GM12878 (cell line): ENCODE measurements around the gene MGST3. TPM values are rescaled to one million over a fixed set of nuclear protein-coding genes. Genes with fewer than 3 reads are reported as not detected.

Experiments
- ATAC-seq: fragments of 200-7000 bp; cut with Tn5 transposase; 3 replicates; pipeline ENCODE4 v1.9.1; 2020; ENCODE audit warnings: mild to moderate bottlenecking, moderate library complexity
- BruUV-seq: library from RNA; stranded (reverse); fragments of 400-500 nt; replicated peaks from 2 replicates; lab custom pipeline; 2021; lab: Mats Ljungman, UMichigan
- CTCF ChIA-PET: fragments of 300-600 bp; sonication (Branson Sonifier 250); formaldehyde crosslinking; extraction: SDS; loops from one replicate; lab custom pipeline; 2021; ENCODE audit warnings: inconsistent platforms; lab: Yijun Ruan, JAX
- POLR2A ChIA-PET: fragments of 350-600 bp; formaldehyde crosslinking; extraction: SDS; loops from one replicate; lab custom pipeline; 2021; ENCODE audit warnings: inconsistent platforms; lab: Charles Lee
- RAD21 ChIA-PET: fragments of 300-600 bp; sonication (Branson Sonifier 250); formaldehyde crosslinking; loops from one replicate; lab custom pipeline; 2023; ENCODE audit warnings: antibody characterized with exemption; ENCODE audit not compliant: unreplicated experiment; lab: Charles Lee
- SMC1A ChIA-PET: fragments of 300-600 bp; sonication (Branson Sonifier 250); formaldehyde crosslinking; loops from one replicate; lab custom pipeline; 2023; ENCODE audit not compliant: unreplicated experiment, uncharacterized antibody; lab: Charles Lee
- DNase-seq: peaks from one replicate; pipeline ENCODE4 v3.0.0-alpha.2; 2011; ENCODE audit warnings: low read depth, low spot score
- FAIRE-seq: peaks from 3 replicates; lab custom pipeline; 2011; peaks lifted over from hg19 to GRCh38; lab: Jason Lieb, UNC
- H2AFZ ChIP-seq: 2 replicates; pipeline ENCODE4 v1.6.0; 2011; ENCODE audit warnings: low read depth, low read length, control low read depth; ENCODE audit not compliant: control insufficient read depth
- H3K27ac ChIP-seq: 2 replicates; pipeline ENCODE4 v1.5.1; 2011; ENCODE audit warnings: control low read depth; ENCODE audit not compliant: control insufficient read depth, insufficient read depth
- H3K27me3 ChIP-seq, 2 experiments: replicated peaks in 1 of 2; 2 replicates each; pipeline versions ENCODE4 v1.6.0 to v1.6.1; 2011; ENCODE audit warnings: low read length in 1 of 2; ENCODE audit not compliant: control insufficient read depth in 2 of 2, insufficient read depth in 2 of 2
- H3K36me3 ChIP-seq, 2 experiments: 2 replicates each; pipeline ENCODE4 v1.5.1; 2011; ENCODE audit warnings: low read length in 1 of 2; ENCODE audit not compliant: control insufficient read depth in 2 of 2, insufficient read depth in 2 of 2
- H3K4me1 ChIP-seq: 2 replicates; pipeline ENCODE4 v1.6.1; 2011; ENCODE audit warnings: mild to moderate bottlenecking, low read length, moderate library complexity, mixed read lengths; ENCODE audit not compliant: control insufficient read depth, insufficient read depth
- H3K4me2 ChIP-seq: 2 replicates; pipeline ENCODE4 v1.6.0; 2011; ENCODE audit warnings: control low read depth; ENCODE audit not compliant: control insufficient read depth, insufficient read depth
- H3K4me3 ChIP-seq: fragments of 200-600 bp; sonication (generic); 2 replicates; pipeline ENCODE4 v1.5.1; 2016
- H3K79me2 ChIP-seq: 2 replicates; pipeline ENCODE4 v1.6.0; 2011; ENCODE audit warnings: low read length; ENCODE audit not compliant: control insufficient read depth, insufficient read depth
- H3K9ac ChIP-seq: 2 replicates; pipeline ENCODE4 v1.8.0; 2011; ENCODE audit warnings: low read length, control low read depth, mixed read lengths; ENCODE audit not compliant: control insufficient read depth, insufficient read depth
- H3K9me3 ChIP-seq: replicated peaks from 3 replicates; pipeline ENCODE4 v1.5.1; 2011; ENCODE audit warnings: mild to moderate bottlenecking, low read length; ENCODE audit not compliant: control insufficient read depth, insufficient read depth
- H4K20me1 ChIP-seq: 2 replicates; pipeline ENCODE4 v1.6.0; 2011; ENCODE audit not compliant: control insufficient read depth, insufficient read depth
- ASH2L ChIP-seq: fragments of 300-600, 200-600 bp; sonication (generic); IDR thresholded peaks from 2 replicates; pipeline ENCODE4 v1.6.1; 2017; ENCODE audit warnings: low read depth, mild to moderate bottlenecking, borderline replicate concordance
- BCL3 ChIP-seq: IDR thresholded peaks from 2 replicates; pipeline ENCODE4 v1.6.1; 2011; ENCODE audit warnings: borderline replicate concordance, low read depth, mild to moderate bottlenecking, moderate library complexity, low read length; ENCODE audit not compliant: insufficient read depth, poor library complexity, severe bottlenecking
- CHD4 ChIP-seq: fragments of 200-600 bp; sonication (generic); IDR thresholded peaks from 2 replicates; pipeline ENCODE4 v1.6.1; 2016; ENCODE audit warnings: mild to moderate bottlenecking
- CTCF ChIP-seq, 3 experiments: IDR thresholded peaks in 2 of 3; conservative IDR thresholded peaks in 1 of 3; 2 replicates each; pipeline ENCODE4 v1.5.1; 2011; ENCODE audit warnings: low read depth in 3 of 3, low read length in 3 of 3, mild to moderate bottlenecking in 3 of 3, control low read depth in 2 of 3, moderate library complexity in 2 of 3, inconsistent platforms in 1 of 3, mixed read lengths in 1 of 3; ENCODE audit not compliant: control insufficient read depth in 2 of 3, insufficient read depth in 1 of 3; ENCODE audit errors: extremely low read depth in 1 of 3
- DPF2 ChIP-seq: fragments of 450-650 bp; IDR thresholded peaks from 2 replicates; pipeline ENCODE4 v1.6.1; 2017; ENCODE audit warnings: mild to moderate bottlenecking
- EP300 ChIP-seq, 2 experiments: fragments of 150-350 bp in 1 of 2; IDR thresholded peaks; 2 replicates each; pipeline ENCODE4 v1.6.1; 2011 to 2012; ENCODE audit warnings: low read depth in 2 of 2, low read length in 2 of 2, borderline replicate concordance in 1 of 2, improper control_type of control experiment in 1 of 2, inconsistent platforms in 1 of 2; ENCODE audit not compliant: control insufficient read depth in 1 of 2
- ETV6 ChIP-seq, 2 experiments: fragments of 450-650 bp in 1 of 2; IDR thresholded peaks in 1 of 2; conservative IDR thresholded peaks in 1 of 2; 2 replicates each; pipeline ENCODE4 v1.6.1; 2014; ENCODE audit warnings: antibody characterized with exemption in 1 of 2, borderline replicate concordance in 1 of 2, low read depth in 1 of 2, mild to moderate bottlenecking in 1 of 2, moderate library complexity in 1 of 2
- HDGF ChIP-seq: fragments of 450-650 bp; IDR thresholded peaks from 2 replicates; pipeline ENCODE4 v1.6.1; 2016; ENCODE audit warnings: antibody characterized with exemption
- MTA3 ChIP-seq: IDR thresholded peaks from 2 replicates; pipeline ENCODE4 v1.6.1; 2012; ENCODE audit warnings: low read length, inconsistent platforms, borderline replicate concordance
- MXI1 ChIP-seq: fragments of 150-350 bp; IDR thresholded peaks from 2 replicates; pipeline ENCODE4 v1.6.1; 2011; ENCODE audit warnings: low read depth, mild to moderate bottlenecking, inconsistent platforms, low read length, improper control_type of control experiment
- MYC ChIP-seq: IDR thresholded peaks from 2 replicates; pipeline ENCODE4 v1.6.1; 2011; ENCODE audit warnings: mild to moderate bottlenecking, low read length, moderate library complexity, inconsistent platforms; ENCODE audit not compliant: insufficient read depth, insufficient replicate concordance, insufficient read length, severe bottlenecking
- NBN ChIP-seq: fragments of 450-650 bp; IDR thresholded peaks from 2 replicates; pipeline ENCODE4 v1.6.1; 2016
- NFYA ChIP-seq: IDR thresholded peaks from 2 replicates; pipeline ENCODE4 v1.6.1; 2011; ENCODE audit warnings: low read depth, mild to moderate bottlenecking, low read length, improper control_type of control experiment, borderline replicate concordance
- RAD21 ChIP-seq: IDR thresholded peaks from 2 replicates; pipeline ENCODE4 v1.6.1; 2011; ENCODE audit warnings: mild to moderate bottlenecking, low read depth, low read length, moderate library complexity; ENCODE audit not compliant: insufficient read depth
- SMAD1 ChIP-seq: fragments of 450-650 bp; IDR thresholded peaks from 2 replicates; pipeline ENCODE4 v1.6.1; 2018; ENCODE audit warnings: mild to moderate bottlenecking, low read depth; ENCODE audit not compliant: partially characterized antibody
- YY1 ChIP-seq: IDR thresholded peaks from 2 replicates; pipeline ENCODE4 v1.6.1; 2011; ENCODE audit warnings: low read depth, mild to moderate bottlenecking, low read length
- WGBS: methylation state at CpG from one replicate; pipeline ENCODE4 v1.1.6; 2016; ENCODE audit warnings: low lambda C conversion rate; ENCODE audit not compliant: insufficient replicate concordance, insufficient coverage; ENCODE audit errors: missing lambda C conversion rate; 5-methylcytosine and 5-hydroxymethylcytosine counted together
- in situ Hi-C: fragments of 300-500 bp; cut with MboI; formaldehyde crosslinking; loops from 9 replicates; pipeline ENCODE4 v1.14.3; 2018; ENCODE audit warnings: mixed read lengths
- intact Hi-C: fragments of 100-400 bp; cut with micrococcal nuclease; formaldehyde crosslinking; loops from one replicate; pipeline ENCODE4 v1.14.2; 2022; ENCODE audit not compliant: unreplicated experiment
- polyA plus RNA-seq, 11 experiments: library from polyadenylated mRNA; depleted of rRNA in 4 of 11; unstranded in 6 of 11; stranded (reverse) in 5 of 11; fragments of >200 nt; fragmentation: Nextera tagmentation in 4 of 11; fragmentation: Illumina TruSeq in 1 of 11; extraction: Ambion mirVana in 4 of 11; extraction: Trizol in 1 of 11; gene quantifications; 1 replicate in 1 of 11; 2 replicates in 10 of 11; pipeline versions ENCODE4 v1.2.1 to v1.2.3, GENCODE V29; 2011 to 2016; ENCODE audit warnings: inconsistent platforms in 2 of 11, missing spikeins in 2 of 11, low read depth in 1 of 11
- total RNA-seq, 4 experiments: library from RNA; depleted of rRNA in 3 of 4; stranded (reverse); fragments of >200 nt in 3 of 4; fragmentation: Illumina TruSeq in 1 of 4; extraction: Trizol in 1 of 4; gene quantifications; 2 replicates each; pipeline versions ENCODE4 v1.2.1 to v1.2.3, GENCODE V29; 2013 to 2021

The MGST3 gene
- total and polyA plus RNA-seq, 10 of the 15 experiments (the other 5 are each of a cell fraction or from before 2014, with no cell fraction given), result 37.3 to 145 (median 68.8) TPM

- TF ChIP-seq MXI1 (no peak), MYC (no peak), ETV6 (conservative IDR thresholded peaks at IDR 0.05 in 1 of 2, IDR thresholded peaks at IDR 0.05 in 1 of 2; ENCODE audit: borderline replicate concordance in 1 of 2, low read depth in 1 of 2) (no peak), SMAD1 (no peak), BCL3 (no peak), NBN (no peak)
Measured at GRCh38 chr1:165628147-165628822, 2.7 kb upstream of the MGST3 start (continued).

- no peaks in the 10 kb centered on the region for H3K9me3 ChIP-seq
- H3K27me3 ChIP-seq, result no peaks in the 10 kb centered on the region
- no peak for DNase-seq
- ChIA-PET POLR2A (no interaction called here), RAD21 (no interaction called here), CTCF (no interaction called here), SMC1A (interaction anchor here (0.5 kb wide), 1 partner anchor 58 kb away, joined by 3 read pairs; no protein-coding TSS in a partner anchor)
- H3K27ac ChIP-seq, result no peak overlapping the region
- intact Hi-C loops, result no loop called here
- no peak overlapping the region for H3K4me3 ChIP-seq
- no peak overlapping the region for H2AFZ ChIP-seq
- ATAC-seq, result no peak
- WGBS, result 75% methylated on average over 3 of the region's 3 CpGs
- no peak overlapping the region for H3K4me2 ChIP-seq
- H3K4me1 ChIP-seq, result peaks cover 15% of the 10 kb centered on the region
- FAIRE-seq, result no peak
- in situ Hi-C loops, result no loop called here
- no peak overlapping the region for H3K9ac ChIP-seq
- no peaks in the 10 kb centered on the region for H3K36me3 ChIP-seq
- H4K20me1 ChIP-seq, result no peaks in the 10 kb centered on the region
- H3K79me2 ChIP-seq, result peaks cover 6% of the 10 kb centered on the region
- no TSS peak for BruUV-seq
- TF ChIP-seq EP300 (IDR thresholded peaks at IDR 0.05; ENCODE audit: borderline replicate concordance in 1 of 2, control insufficient read depth in 1 of 2, low read depth in 2 of 2, low read length in 2 of 2) (no peak), MTA3 (no peak), DPF2 (no peak), CHD4 (no peak), CTCF (IDR thresholded peaks at IDR 0.05 in 2 of 3, conservative IDR thresholded peaks at IDR 0.05 in 1 of 3; ENCODE audit: control insufficient read depth in 2 of 3, extremely low read depth in 1 of 3, insufficient read depth in 1 of 3, low read depth in 3 of 3, low read length in 3 of 3) (no peak), YY1 (no peak), ETV6 (conservative IDR thresholded peaks at IDR 0.05 in 1 of 2, IDR thresholded peaks at IDR 0.05 in 1 of 2; ENCODE audit: borderline replicate concordance in 1 of 2, low read depth in 1 of 2) (no peak), RAD21 (no peak), NFYA (no peak), HDGF (no peak), ASH2L (no peak)
Measured at GRCh38 chr1:165629151-165629550, 1.9 kb upstream of the MGST3 start.
